Omental fat pad (tissue), 4 donors: ENCODE data around the gene AAK1. TPM values are rescaled to one million over a fixed set of nuclear protein-coding genes. Genes with fewer than 3 reads are reported as not detected.

Source experiments
- ATAC-seq: fragments of 150-250 bp; one replicate; pipeline ENCODE4 v1.9.1; 2016; ENCODE audit warnings: mild to moderate bottlenecking, moderate library complexity; ENCODE audit not compliant: low FRiP score
- DNase-seq: peaks from one replicate; pipeline ENCODE4 v3.0.0-alpha.2; 2019; ENCODE audit warnings: low spot score
- total RNA-seq, 4 donors: library from RNA; depleted of rRNA; stranded (reverse); fragments of >200 nt; gene quantifications; one replicate each; pipeline ENCODE4 v1.1.0, GENCODE V29; 2016
- TF ChIP-seq, protein P1 (sequence below), 3 donors: fragments of 450-650 bp; IDR thresholded peaks; one replicate each; pipeline ENCODE4 v1.5.1; 2016 to 2017; ENCODE audit warnings: antibody characterized with exemption in 3 of 3, mild to moderate bottlenecking in 3 of 3, moderate library complexity in 2 of 3

AAK1 gene
- total RNA-seq, 4 donors from 2014 or later, result 41.4 to 62.3 (median 42.5) TPM

DNA sequence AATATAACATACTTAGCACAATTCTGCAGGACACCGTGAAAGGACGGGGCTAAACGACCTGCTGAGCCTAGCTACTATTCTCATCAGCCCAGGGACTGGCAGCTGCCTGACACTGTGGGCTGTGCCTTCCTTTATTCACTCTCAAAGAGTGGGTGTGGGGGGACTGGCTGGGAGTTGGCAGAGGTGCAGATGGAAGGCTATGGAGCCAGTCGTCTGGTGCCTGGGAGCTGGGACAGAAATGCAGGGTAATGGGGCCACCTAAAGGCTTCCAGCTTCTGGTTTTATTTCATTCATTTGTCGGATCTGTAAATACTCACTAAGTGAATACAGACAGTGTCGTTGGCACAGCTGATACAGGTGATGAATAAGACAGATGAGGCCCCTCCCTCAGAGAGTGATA lies 150.3 kb downstream of the AAK1 start:
- ATAC-seq (no peak), DNase-seq (no peak)
- TF ChIP-seq, protein P1, sequence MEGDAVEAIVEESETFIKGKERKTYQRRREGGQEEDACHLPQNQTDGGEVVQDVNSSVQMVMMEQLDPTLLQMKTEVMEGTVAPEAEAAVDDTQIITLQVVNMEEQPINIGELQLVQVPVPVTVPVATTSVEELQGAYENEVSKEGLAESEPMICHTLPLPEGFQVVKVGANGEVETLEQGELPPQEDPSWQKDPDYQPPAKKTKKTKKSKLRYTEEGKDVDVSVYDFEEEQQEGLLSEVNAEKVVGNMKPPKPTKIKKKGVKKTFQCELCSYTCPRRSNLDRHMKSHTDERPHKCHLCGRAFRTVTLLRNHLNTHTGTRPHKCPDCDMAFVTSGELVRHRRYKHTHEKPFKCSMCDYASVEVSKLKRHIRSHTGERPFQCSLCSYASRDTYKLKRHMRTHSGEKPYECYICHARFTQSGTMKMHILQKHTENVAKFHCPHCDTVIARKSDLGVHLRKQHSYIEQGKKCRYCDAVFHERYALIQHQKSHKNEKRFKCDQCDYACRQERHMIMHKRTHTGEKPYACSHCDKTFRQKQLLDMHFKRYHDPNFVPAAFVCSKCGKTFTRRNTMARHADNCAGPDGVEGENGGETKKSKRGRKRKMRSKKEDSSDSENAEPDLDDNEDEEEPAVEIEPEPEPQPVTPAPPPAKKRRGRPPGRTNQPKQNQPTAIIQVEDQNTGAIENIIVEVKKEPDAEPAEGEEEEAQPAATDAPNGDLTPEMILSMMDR (IDR thresholded peaks at IDR 0.05), result no peak

DNA sequence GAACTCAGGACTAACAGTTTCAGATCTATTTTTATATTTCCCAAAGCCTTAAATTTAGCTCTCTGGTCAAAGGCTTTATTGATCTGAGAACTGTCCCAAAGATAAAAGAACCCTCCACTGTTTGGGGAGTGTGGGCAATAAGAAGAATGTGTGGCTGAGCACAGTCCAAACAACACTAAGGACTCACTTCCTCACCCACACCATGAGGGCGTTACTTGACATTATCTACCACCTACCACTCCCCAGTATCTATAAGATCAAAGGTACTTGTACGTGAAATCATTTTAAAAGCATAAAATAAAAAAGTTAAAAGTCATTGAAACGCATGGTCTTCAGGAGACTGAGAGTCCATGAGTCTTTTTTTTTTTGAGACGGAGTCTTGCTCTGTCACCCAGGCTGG lies 151.7 kb downstream of the AAK1 start:
- ATAC-seq (no peak), DNase-seq (no peak)
- TF ChIP-seq, protein P1 (IDR thresholded peaks at IDR 0.05), result no peak

DNA sequence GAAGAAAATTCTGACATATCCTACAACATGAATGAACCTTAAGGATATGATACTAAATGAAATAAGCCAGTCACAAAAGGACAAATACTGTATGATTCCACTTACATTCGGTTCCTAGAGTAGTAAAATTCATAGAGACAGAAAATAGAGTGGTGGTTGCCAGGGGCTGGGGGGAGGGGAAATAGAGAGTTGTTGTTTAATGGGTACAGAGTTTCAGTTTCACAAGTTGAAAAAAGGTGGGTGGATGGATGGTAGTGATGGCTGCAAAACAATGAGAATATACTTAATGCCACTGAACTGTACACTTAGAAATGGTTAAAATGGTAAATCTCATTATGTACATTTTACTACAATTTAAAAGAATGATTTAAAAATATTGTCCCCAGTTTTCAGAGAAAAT lies 153.1 kb downstream of the AAK1 start:
- TF ChIP-seq, protein P1 (IDR thresholded peaks at IDR 0.05), result no peak
- no peak for ATAC-seq

DNA sequence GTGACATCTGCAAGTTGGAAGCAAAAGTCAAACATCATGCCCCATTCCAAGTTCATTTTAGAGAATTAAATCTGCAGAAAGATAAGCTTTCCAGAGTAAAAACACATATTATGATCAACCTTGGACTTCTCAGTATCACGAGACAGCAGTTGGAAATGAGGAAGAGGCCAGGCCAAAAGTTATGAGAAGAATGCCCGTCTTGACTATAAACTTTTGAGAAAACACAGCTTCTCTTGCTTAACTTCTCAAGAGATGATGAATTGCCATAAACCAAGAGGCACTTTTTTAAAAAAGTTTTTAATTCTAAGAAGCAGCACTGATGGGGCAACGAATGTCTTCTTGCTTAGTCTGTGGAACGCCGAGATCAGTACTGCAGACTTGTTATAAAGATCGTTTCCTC lies 153.7 kb downstream of the AAK1 start:
- peak; percentile 68 for ATAC-seq
- TF ChIP-seq, protein P1 (IDR thresholded peaks at IDR 0.05), result no peak
- DNase-seq, result no peak

More for the DNA sequence above, 153.1 kb downstream of the AAK1 start:
- DNase-seq, result no peak

DNA sequence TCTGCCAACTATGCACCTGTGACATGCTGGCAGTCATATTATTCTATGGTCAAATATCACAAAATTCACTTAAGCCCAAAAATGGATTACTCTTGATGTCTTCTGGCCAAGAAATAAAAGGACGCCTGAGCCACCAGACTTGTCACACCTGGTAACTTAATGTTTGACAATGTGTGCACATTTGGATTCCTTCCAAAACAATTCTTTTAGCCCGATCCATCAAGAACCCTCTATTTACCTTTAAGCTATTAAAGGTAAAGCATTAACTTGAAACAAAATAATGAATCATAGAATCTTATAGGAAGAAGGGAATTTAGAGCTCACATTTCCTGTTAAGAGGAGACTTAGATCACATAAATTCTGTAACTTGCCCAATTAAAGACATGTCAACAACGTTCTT lies 159.8 kb downstream of the AAK1 start:
- TF ChIP-seq, protein P1 (IDR thresholded peaks at IDR 0.05), result no peak
- ATAC-seq, result no peak
- no peak for DNase-seq

DNA sequence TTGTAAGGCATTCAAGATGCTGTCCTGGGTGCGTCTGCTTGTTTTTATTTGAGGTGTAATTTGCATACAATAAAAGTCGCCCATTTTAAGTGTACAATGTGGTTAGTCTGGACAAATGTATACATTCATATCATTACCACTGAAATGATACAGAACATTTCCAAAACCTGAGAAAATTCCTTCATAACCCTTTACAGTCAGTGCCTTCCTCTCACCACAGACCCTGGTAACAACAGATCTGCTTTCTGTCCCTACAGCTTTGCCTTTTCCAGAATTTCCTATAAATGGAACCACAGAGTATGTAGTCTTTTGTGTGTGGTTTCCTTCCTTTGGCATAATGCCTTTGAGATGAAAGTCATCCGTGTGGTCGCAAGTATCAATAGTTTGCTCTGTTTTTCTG lies 160.5 kb downstream of the AAK1 start:
- ATAC-seq (no peak), DNase-seq (no peak)
- TF ChIP-seq, protein P1 (IDR thresholded peaks at IDR 0.05), result no peak

DNA sequence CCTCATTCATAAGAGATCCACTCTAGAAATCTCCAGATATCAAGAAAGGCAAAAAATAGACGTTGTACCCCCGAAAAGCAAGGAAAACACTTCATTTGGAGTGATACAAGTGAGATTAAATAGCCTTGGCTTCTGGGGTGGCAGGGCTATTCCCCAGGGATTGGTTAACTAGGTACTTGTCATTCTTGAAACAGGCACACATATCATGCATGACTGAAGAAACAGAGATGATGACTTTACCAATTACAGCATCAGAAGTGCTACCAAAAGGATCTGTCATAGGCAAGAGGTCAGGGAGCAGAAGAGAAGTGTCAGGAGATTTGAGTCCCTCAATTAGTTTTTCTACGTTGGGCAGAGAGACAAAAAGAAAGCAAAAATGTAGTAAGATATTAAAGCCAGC lies 161.1 kb downstream of the AAK1 start:
- DNase-seq (no peak), ATAC-seq (no peak)
- TF ChIP-seq, protein P1 (IDR thresholded peaks at IDR 0.05), result no peak
